ENCODE results near the gene ZFYVE27. TPM values are rescaled to one million over a fixed set of nuclear protein-coding genes. Genes with fewer than 3 reads are reported as not detected.

ZFYVE27 gene
- total and polyA plus RNA-seq, 2 donors (not counting 3 experiments of a cell fraction or from before 2014, with no cell fraction given), result 16.3 to 24.2 TPM

DNA sequence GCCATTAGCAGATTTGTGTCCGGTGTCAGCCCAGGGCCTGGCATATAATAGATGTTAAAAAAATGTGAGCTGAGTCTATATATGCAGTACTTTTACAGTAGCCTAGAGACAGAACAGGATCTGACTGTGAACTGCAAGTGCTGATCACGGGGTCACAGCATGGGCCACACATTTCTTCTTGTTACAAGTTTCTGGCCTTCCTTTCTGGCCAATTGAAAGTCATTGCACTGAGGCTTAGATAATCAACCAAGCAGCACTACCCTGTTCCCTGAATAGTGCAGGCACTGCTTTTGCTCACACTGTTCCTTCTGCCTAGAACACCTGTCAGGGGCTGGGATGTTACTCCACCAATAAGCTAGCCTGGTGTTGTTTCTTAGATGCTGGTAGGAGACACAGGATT, 28.8 kb upstream of the ZFYVE27 start:
- BruUV-seq (replicated peaks), result no TSS peak

More for the DNA sequence above, 28.8 kb upstream of the ZFYVE27 start:
- no peaks in the 10 kb centered on the region for H3K36me3 ChIP-seq (ENCODE audit: control insufficient read depth in 2 of 2, extremely low read depth in 1 of 2, insufficient read depth in 2 of 2, low read length in 2 of 2)
- no peaks in the 10 kb centered on the region for H3K9me1 ChIP-seq (replicated peaks; ENCODE audit: control insufficient read depth, extremely low read depth, insufficient read depth, low read length)
- FAIRE-seq, result no peak
- CTCF ChIA-PET, result interaction anchor here (0.8 to 18.5 kb wide), 6 partner anchors 18 to 36 kb away, joined by 3 to 863 read pairs (median 32); partner anchors contain the start of genes AVPI1 and ZFYVE27
- no peaks in the 10 kb centered on the region for H3K79me2 ChIP-seq (ENCODE audit: control insufficient read depth, insufficient read depth, low read length)
- intact Hi-C loops (cut with micrococcal nuclease), result no loop called here
- H4K20me1 ChIP-seq (replicated peaks; ENCODE audit: control insufficient read depth, extremely low read depth, insufficient read depth, low read length), result no peaks in the 10 kb centered on the region
- H3K9me3 ChIP-seq (replicated peaks; ENCODE audit: control insufficient read depth, insufficient read depth, low read length), result no peaks in the 10 kb centered on the region
- no peak overlapping the region for H2AFZ ChIP-seq (ENCODE audit: low read depth, low read length)
- H3K4me1 ChIP-seq (ENCODE audit: control insufficient read depth, extremely low read depth, insufficient read depth, low read length), result peaks cover 3% of the 10 kb centered on the region
- POLR2A ChIA-PET, result interaction anchor here (0.6 to 1.2 kb wide), 2 partner anchors 22 to 35 kb away, joined by 3 read pairs; no protein-coding TSS in a partner anchor
- H3K9ac ChIP-seq (replicated peaks; ENCODE audit: extremely low read depth, insufficient read depth, low read length), result no peak overlapping the region
- TF ChIP-seq MAX (IDR thresholded peaks at IDR 0.05; ENCODE audit: insufficient read depth, insufficient read length), result no peak
- no peak for TF ChIP-seq CTCF (IDR thresholded peaks at IDR 0.05; ENCODE audit: extremely low read depth in 1 of 2, insufficient read depth in 1 of 2, low read depth in 1 of 2, low read length in 2 of 2)
- TF ChIP-seq GATA2 (IDR thresholded peaks at IDR 0.05; ENCODE audit: insufficient read depth, insufficient read length, low read depth, low read length), result no peak
- no peak for TF ChIP-seq MYC (IDR thresholded peaks at IDR 0.05; ENCODE audit: low read depth, low read length)
- no peak for TF ChIP-seq EZH2 (IDR thresholded peaks at IDR 0.05; ENCODE audit: borderline replicate concordance, low read depth, low read length, severe bottlenecking)
- no peak for TF ChIP-seq JUN (IDR thresholded peaks at IDR 0.05; ENCODE audit: borderline replicate concordance, insufficient read depth, insufficient read length, low read depth)
- no peak for TF ChIP-seq POLR2AphosphoS5 (IDR thresholded peaks at IDR 0.05; ENCODE audit: insufficient read depth, low read depth, low read length)
- TF ChIP-seq FOS (IDR thresholded peaks at IDR 0.05; ENCODE audit: borderline replicate concordance, insufficient read depth, low read length), result no peak
- TF ChIP-seq POLR2A (IDR thresholded peaks at IDR 0.05; ENCODE audit: low read depth, low read length), result no peak
- H3K27ac ChIP-seq (ENCODE audit: insufficient read depth, low read depth, low read length), result no peak overlapping the region
- DNase-seq (ENCODE audit: low read depth, low spot score), result no peak
- H3K27me3 ChIP-seq (ENCODE audit: control insufficient read depth in 2 of 2, insufficient read depth in 2 of 2, low read length in 2 of 2), result no peaks in the 10 kb centered on the region
- H3K4me2 ChIP-seq (ENCODE audit: insufficient read depth, low read length), result no peak overlapping the region
- no peak overlapping the region for H3K4me3 ChIP-seq (replicated peaks in 1 of 3; ENCODE audit: insufficient read depth in 1 of 3, low read depth in 1 of 3, low read length in 3 of 3)
- dilution Hi-C loops (cut with MboI; ENCODE audit: extremely low pct_ligation_motif_present, low sequenced_read_pairs), result no loop called here
